GM15510 (cell line): ENCODE measurements around the gene HAUS7.

Experiments used
- POLR2A ChIP-seq: IDR thresholded peaks from 3 replicates; pipeline ENCODE4 v1.6.1; 2011; ENCODE audit warnings: borderline replicate concordance; ENCODE audit not compliant: insufficient read length; ENCODE audit errors: extremely low read depth

Gene HAUS7

GRCh38 chrX:153454901-153455550 is 15.3 kb downstream of the HAUS7 start:
- no peak for TF ChIP-seq POLR2A

DNA sequence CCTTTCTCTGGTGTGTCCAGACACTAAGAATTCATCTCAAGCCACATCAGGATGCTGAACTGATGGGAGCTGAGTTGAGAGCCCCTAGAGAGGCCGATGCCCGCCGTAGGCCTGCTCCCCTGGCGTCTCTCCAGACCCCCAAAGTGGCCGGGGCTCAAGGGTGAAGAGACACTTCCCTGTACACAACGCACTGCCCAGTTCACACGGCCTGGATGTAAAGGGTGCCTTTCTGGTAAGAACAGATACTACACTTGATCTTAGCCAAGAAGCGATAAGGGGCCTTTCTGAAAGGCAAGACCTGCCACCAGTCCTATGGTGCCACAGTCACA is 19.5 kb downstream of the HAUS7 start:
- no peak for TF ChIP-seq POLR2A

DNA sequence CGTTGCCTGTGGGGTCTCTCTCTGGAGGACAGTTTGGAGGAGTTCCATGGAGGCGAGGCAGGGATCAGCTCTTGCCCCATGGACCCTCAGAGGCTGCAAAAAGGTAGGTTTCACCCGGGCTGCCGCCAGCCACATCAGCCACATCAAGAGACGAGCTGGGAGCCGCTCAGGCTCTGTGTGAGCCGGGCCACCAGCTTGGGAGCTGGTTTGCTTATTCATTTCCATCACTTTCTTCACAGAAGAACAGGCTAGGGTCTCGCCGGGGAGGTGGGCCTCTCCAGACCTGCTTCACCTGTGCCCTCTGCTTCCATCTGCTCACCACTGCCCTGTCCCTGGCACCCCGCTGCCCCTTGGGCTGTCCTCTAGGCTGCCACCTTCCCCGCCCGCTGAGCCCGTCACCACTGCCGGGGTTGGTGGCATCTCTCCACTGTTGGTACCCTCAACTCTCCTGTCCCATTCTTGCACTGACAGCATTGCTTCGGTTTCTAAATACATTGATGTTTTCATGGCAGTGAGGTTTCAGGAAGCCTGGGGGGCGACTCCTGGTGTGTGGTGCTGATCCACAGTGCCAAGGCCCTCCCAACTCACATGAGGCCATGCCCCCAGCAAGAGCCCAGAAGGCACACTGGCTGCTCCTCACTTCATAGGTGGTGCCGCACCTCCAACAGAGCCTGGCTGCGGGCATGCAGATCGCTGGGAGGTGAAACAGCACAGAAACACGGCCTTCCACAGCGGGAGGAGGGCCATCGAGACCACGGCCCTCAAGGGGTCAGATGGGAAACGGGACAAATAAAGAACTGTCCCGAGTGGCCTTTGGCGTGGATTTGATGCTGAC is 20.0 kb downstream of the HAUS7 start:
- no peak for TF ChIP-seq POLR2A

DNA sequence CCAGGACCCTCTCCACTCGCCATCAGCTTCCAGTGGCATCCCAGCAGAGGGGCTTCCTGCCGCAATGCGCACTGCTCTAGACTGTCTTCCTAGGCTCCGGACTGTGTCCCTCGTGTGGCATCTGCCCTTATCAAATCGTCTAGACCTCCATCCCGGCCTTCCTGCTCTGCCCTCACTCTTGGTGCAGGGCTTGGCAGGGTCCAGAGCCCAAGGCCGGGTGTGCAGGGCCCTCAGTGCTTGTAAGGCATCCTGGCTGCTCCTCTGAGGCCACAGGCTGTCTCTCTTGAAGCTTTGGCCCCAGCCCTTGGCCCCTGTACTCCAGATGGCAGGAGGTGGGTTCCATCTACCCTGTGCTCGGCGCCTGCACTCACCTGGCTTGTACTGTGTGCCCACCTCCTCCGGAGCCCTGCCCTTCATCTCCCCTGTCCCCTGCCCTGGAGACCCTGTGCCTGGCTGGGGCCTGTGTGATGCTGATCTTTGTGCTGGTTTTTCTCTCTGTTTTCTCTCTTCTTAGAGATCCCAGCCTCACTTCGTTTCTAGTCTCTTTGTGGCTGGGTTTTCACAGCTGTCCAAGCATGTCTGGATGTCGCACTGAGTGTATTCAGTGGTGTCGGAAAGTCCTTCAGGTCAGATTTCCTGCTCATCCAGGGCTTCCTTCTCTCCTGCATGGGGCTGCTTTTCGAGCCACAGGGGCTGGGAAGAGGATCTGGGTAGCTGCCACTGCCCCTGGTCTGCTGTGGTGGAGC is 20.8 kb downstream of the HAUS7 start:
- TF ChIP-seq POLR2A: no peak

DNA sequence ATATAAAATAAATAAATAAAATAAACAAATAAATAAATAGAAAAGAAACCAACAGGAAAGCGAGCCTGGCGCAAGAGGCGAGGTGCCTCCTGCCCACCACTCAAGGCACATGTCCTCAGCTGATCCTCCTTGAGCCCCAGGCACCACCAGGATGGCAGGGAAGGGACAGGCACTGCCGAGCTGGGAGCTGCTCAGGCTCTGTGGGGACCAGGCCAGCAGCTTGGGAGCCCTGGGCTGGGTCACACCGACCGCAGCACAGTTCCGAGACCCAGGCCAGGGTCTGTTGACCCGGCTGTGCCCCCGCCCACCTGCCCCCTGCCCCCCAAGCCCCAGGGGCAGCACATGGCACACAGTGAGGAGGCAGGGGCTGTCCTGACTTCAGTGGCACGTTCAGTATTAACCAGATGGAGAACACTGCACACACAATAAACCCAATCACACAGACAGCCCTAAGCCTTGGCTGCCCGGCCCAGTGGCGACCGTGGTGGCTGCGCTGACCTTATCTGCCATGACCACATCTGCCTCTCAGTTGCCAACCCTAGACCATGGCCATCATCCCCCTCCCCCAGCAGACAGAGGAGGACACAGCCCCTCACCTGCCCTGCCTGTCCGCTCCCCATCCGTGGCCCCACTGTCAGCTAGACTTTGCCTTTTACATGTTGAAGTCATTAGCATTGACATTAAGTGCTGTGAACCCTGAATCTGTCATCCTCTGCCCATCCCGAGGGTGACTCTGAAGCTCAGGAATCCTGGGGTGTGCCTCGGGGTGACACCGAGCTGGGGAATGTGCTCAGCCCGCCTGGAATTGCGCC is 21.6 kb downstream of the HAUS7 start:
- TF ChIP-seq POLR2A: no peak

DNA sequence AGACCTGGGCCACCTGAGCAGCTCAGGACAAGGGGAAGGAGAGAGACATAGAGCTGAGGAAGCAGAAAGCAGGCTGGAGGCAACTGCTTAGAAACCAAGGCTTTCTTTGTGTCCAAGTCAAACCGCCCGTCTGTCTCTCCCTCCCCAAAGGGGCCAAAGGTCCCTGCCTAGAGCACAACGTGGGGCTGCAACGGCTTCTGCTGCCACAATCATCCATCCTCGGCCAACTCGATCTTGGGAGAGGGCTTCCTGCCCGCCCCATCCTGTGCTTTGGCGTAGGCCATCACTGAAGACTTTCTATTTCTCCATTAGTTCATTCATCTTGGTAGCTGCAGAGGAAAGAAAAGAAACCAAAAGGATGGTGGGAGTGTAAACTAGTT is 22.8 kb downstream of the HAUS7 start:
- no peak for TF ChIP-seq POLR2A

DNA sequence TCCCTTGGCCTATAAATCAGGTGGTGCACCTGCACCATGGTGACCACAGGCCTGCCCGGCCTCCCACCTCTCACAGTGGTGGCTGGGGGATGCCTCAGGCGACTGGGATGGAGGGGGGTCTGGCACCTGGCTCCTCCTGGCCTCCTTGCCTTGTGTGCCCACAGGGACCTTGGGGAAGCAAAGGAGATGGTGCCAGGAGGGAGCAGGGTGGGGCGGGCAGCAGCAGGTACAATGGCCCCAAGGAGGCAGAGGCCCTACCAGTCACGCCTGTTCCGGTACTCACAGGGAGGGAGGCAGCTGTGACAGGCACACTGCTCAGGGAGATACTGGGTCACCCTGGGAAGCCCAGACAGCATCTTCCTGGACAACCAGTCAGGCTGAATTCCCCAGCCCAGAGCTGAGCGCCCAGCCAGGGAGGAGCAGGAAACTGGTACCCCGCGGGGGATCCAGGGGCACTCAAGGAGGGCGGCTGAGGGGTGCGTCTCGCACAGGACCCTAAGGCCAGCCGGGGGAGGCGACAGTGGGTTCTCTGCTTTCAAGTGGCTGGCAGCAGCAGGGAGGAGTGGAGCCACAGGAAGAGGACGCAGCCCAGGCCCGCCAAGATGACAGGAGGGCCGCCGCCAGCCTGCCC is 23.3 kb downstream of the HAUS7 start:
- no peak for TF ChIP-seq POLR2A

GRCh38 chrX:153446636-153446936 is 23.8 kb downstream of the HAUS7 start:
- no peak for TF ChIP-seq POLR2A

DNA sequence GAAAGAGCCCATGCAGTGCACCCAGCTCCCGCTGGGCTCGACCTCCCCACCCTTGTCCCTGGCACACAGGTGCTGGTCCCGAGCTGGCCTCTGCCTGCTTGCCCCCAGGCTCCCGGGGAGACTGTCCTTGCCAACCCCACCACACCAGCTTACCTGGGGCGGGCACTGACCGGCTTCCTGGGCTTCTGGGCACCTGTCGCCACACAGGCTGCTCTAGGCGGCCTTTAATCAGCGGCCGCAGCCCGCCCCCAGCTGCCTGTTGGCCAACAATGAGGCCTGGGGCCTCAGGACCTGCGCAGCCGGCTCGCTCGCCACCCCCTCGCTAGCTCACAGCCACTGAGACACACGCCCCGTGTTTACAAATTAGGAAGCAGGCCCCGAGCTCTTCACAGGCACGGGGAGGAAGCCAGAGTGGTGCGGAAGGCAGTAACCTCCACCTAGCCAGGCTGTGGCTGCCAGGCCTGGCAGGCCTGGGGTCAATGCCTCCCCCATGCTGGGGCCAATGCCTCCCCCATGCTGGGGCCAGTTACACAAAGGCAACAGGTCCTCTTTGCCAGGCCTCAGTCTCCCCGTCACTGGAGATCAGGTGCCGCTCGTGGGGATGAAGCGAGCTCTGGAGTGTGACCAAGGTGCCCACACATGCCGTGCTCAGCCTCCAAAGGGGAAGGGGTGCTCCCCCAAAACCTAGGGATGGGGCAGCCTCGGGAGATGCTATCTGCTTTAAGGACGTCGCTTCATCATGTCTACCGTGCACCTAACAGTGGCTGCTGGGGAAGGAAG is 24.3 kb downstream of the HAUS7 start, which contains the start of gene TREX2:
Gene TREX2, minus strand, starts transcription at position 201 of the 780 bp plus-strand sequence. CDS start 626 bp downstream, outside the sequence.
- no peak for TF ChIP-seq POLR2A

DNA sequence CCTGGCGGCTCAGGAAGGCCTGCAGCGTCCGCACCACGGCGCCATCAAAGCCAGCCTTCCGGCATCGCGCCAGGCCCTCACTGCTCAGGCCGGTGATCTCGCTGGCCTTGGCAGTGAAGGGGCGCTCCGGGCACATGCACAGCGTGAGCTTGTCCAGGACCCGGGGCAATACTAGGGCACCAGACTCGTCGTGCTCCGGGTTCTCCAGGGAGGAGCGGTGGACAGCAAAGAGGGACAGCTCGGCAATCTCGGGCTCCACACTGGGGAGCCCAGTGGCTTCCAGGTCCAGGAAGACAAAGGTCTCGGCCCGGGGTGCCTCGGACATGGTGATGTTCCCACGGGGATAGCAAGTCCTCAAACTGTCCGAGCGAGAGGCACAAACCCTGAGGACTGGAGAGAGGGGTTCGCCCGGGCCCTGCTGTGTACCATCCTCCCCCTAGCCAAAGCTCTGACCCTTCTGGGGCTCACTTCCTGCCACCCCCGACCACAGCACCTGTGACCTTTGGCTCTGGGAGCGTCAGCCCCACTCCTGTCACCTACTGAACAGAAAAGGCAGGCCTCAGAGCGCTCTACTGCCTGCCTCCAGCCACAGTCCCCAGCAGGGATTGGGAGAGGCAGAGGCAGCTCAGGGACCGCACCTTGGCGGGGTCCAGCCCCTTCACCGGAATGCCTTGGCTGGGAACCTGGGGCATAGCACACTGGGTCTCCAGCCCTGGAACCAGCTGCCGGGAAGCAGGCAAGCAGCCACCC is 25.1 kb downstream of the HAUS7 start:
- no peak for TF ChIP-seq POLR2A

DNA sequence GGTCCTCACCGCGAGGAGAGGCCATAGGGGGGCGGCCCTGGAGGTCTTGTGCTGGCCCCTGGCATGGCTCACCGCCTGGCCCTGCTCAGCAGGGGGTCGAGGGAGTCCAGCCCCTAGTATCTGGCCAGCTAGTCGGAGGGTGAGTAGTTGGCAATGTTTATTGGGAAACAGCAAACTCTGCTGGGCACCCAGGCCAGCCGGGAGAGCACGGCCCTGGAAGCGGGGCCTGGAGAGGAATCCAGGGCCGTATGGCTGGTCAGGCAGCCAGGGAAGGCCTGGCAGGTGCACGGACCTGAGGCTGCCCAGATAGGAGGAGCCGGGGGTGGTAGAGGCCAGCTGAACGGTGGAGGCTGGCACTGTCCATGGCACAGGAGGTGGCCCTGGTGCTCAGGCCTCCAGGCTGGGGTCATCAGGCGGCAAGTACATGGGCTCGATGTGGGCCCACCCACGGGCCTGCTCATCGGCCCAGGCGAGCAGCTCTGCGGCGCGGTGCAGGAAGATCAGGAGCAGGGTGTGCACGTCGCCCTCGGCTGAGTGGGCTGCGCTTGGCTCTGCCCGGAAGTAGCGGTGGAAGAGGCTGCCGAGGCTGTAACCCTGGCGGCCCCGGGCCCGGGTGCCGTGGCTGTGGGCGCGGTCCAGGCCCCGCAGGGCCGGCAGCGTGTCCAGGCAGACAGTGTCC is 25.9 kb downstream of the HAUS7 start:
- TF ChIP-seq POLR2A: no peak
